ENCODE results near the gene SUMF2. TPM values are rescaled to one million over a fixed set of nuclear protein-coding genes. Genes with fewer than 3 reads are reported as not detected.

SUMF2 gene
- total and polyA plus RNA-seq, 2 of the 13 experiments (the other 11 are each of a cell fraction or from before 2014, with no cell fraction given), result 48.9 to 54.4 TPM

GRCh38 chr7:56063882-56064625 is at the start of gene SUMF2 (continued):
- peak; percentile 92 for TF ChIP-seq TAF15 (IDR thresholded peaks at IDR 0.05; ENCODE audit: low read depth, low read length, poor library complexity, severe bottlenecking)
- no peak for TF ChIP-seq ZNF260 (CRISPR knock-in tag; IDR thresholded peaks at IDR 0.05; ENCODE audit: borderline replicate concordance, low read depth)
- no peak for TF ChIP-seq PLRG1 (conservative IDR thresholded peaks at IDR 0.05)
- peak; percentile 97; the same call in 1 of the 2 replicates for TF ChIP-seq ZNF788 (CRISPR knock-in tag; IDR thresholded peaks at IDR 0.05; ENCODE audit: borderline replicate concordance)
- peak; percentile 72; the same call in 1 of the 2 replicates for TF ChIP-seq NAIF1 (CRISPR knock-in tag; IDR thresholded peaks at IDR 0.05; ENCODE audit: borderline replicate concordance)
- TF ChIP-seq DRAP1 (CRISPR knock-in tag; IDR thresholded peaks at IDR 0.05), result peak; percentile 73
- no peak for TF ChIP-seq ZNF737 (CRISPR knock-in tag; IDR thresholded peaks at IDR 0.05; ENCODE audit: borderline replicate concordance)
- no peak for TF ChIP-seq ZNF766 (CRISPR knock-in tag; IDR thresholded peaks at IDR 0.05; ENCODE audit: borderline replicate concordance)
- TF ChIP-seq NBN (conservative IDR thresholded peaks at IDR 0.05), result no peak
- TF ChIP-seq CEBPZ (IDR thresholded peaks at IDR 0.05; ENCODE audit: low read length), result no peak
- no peak for TF ChIP-seq ATRX (CRISPR knock-in tag; IDR thresholded peaks at IDR 0.05; ENCODE audit: borderline replicate concordance)
- no peak for TF ChIP-seq ZBTB46 (CRISPR knock-in tag; IDR thresholded peaks at IDR 0.05; ENCODE audit: borderline replicate concordance)
- TF ChIP-seq MEIS2 (CRISPR knock-in tag; IDR thresholded peaks at IDR 0.05), result peak; percentile 90
- no peak for TF ChIP-seq CREM (IDR thresholded peaks at IDR 0.05)
- TF ChIP-seq CREM (CRISPR knock-in tag; IDR thresholded peaks at IDR 0.05), result no peak
- TF ChIP-seq GABPA (IDR thresholded peaks at IDR 0.05; ENCODE audit: low read depth, low read length), result no peak
- no peak for TF ChIP-seq GABPA (CRISPR knock-in tag; IDR thresholded peaks at IDR 0.05; ENCODE audit: low read depth)
- no peak for TF ChIP-seq NONO (IDR thresholded peaks at IDR 0.05)
- peak; percentile 94 for TF ChIP-seq NONO (CRISPR knock-in tag; conservative IDR thresholded peaks at IDR 0.05)
- TF ChIP-seq HDAC6 (IDR thresholded peaks at IDR 0.05; ENCODE audit: low read depth, low read length), result no peak
- no peak for TF ChIP-seq CERS6 (CRISPR knock-in tag; IDR thresholded peaks at IDR 0.05)
- no peak for TF ChIP-seq ZNF343 (CRISPR knock-in tag; IDR thresholded peaks at IDR 0.05)
- TF ChIP-seq CHD2 (IDR thresholded peaks at IDR 0.05; ENCODE audit: low read depth, low read length), result peak; percentile 50; the same call in 1 of the 2 replicates
- no peak for TF ChIP-seq SMARCE1 (IDR thresholded peaks at IDR 0.05; ENCODE audit: borderline replicate concordance)
- TF ChIP-seq ZFP41 (CRISPR knock-in tag; IDR thresholded peaks at IDR 0.05; ENCODE audit: borderline replicate concordance), result no peak
- 0 out of 2 replicates have a peak, but pooled peaks have one; percentile 50 for TF ChIP-seq ZNF83 (CRISPR knock-in tag; IDR thresholded peaks at IDR 0.05; ENCODE audit: borderline replicate concordance)

Data from HepG2 (cell line).